SU-DHL-6 (cell line): ENCODE data around the gene ADCY7.

Source experiments
- H2AFZ ChIP-seq: fragments of 200-600 bp; sonication (generic); 2 replicates; pipeline ENCODE4 v1.6.1; 2014; ENCODE audit warnings: low read depth, mild to moderate bottlenecking, moderate library complexity, mixed read lengths, antibody characterized with exemption, low read length; ENCODE audit not compliant: severe bottlenecking
- H3F3A ChIP-seq: fragments of 200-600 bp; shearing (Covaris generic); 2 replicates; pipeline ENCODE4 v1.6.0; 2016; ENCODE audit warnings: antibody characterized with exemption, mild to moderate bottlenecking; ENCODE audit not compliant: insufficient read depth
- H3K27ac ChIP-seq: fragments of 200-600 bp; sonication (generic); 2 replicates; pipeline ENCODE4 v1.5.1; 2016; ENCODE audit warnings: low read depth, mild to moderate bottlenecking, low read length, moderate library complexity, mixed read lengths
- H3K27me3 ChIP-seq: fragments of 200-600 bp; sonication (generic), shearing (Covaris generic); 2 replicates; pipeline ENCODE4 v1.6.0; 2014; ENCODE audit warnings: mild to moderate bottlenecking, low read length
- H3K36me3 ChIP-seq: fragments of 200-600 bp; sonication (generic); 2 replicates; pipeline ENCODE4 v1.6.1; 2014; ENCODE audit warnings: mild to moderate bottlenecking, low read length, mixed read lengths
- H3K4me2 ChIP-seq: fragments of 300-600, 200-600 bp; shearing (Covaris generic), sonication (generic); 2 replicates; pipeline ENCODE4 v1.6.0; 2014; ENCODE audit warnings: low read length, low read depth, mild to moderate bottlenecking; ENCODE audit not compliant: poor library complexity, severe bottlenecking
- H3K4me3 ChIP-seq: fragments of 200-600 bp; sonication (generic); 2 replicates; pipeline ENCODE4 v1.5.1; 2014; ENCODE audit warnings: antibody characterized with exemption, low read length, mild to moderate bottlenecking, mixed read lengths; ENCODE audit not compliant: insufficient read depth, poor library complexity, severe bottlenecking
- H3K79me2 ChIP-seq: fragments of 200-600 bp; sonication (generic); 2 replicates; pipeline ENCODE4 v1.6.1; 2014; ENCODE audit warnings: mild to moderate bottlenecking, low read length, moderate library complexity; ENCODE audit not compliant: insufficient read depth
- H3K9ac ChIP-seq: fragments of 200-600 bp; sonication (generic); 2 replicates; pipeline ENCODE4 v1.7.0; 2014; ENCODE audit warnings: mild to moderate bottlenecking, low read length
- H3K9me2 ChIP-seq: fragments of 200-600 bp; sonication (generic); replicated peaks from 2 replicates; pipeline ENCODE4 v1.6.1; 2014; ENCODE audit warnings: low read length; ENCODE audit not compliant: insufficient read depth
- H3K9me3 ChIP-seq: fragments of 200-600 bp; sonication (generic); 2 replicates; pipeline ENCODE4 v1.6.1; 2014; ENCODE audit warnings: low read length, mixed read lengths; ENCODE audit not compliant: insufficient read depth
- H4K20me1 ChIP-seq: fragments of 200-600 bp; sonication (generic); 2 replicates; pipeline ENCODE4 v1.6.1; 2014; ENCODE audit warnings: low read depth, mild to moderate bottlenecking, antibody characterized with exemption, low read length, moderate library complexity, mixed read lengths
- CTCF ChIP-seq: fragments of 200-600 bp; sonication (generic); IDR thresholded peaks from one replicate; pipeline ENCODE4 v1.5.1; 2017; ENCODE audit warnings: antibody characterized with exemption, mild to moderate bottlenecking, low read length, moderate library complexity; ENCODE audit not compliant: insufficient read depth, poor library complexity, severe bottlenecking
- EZH2phosphoT487 ChIP-seq: fragments of 200-600 bp; sonication (generic), shearing (Covaris generic); conservative IDR thresholded peaks from 2 replicates; pipeline ENCODE4 v1.6.1; 2018; ENCODE audit warnings: mild to moderate bottlenecking, antibody characterized with exemption, low read length, moderate library complexity, mixed read lengths

Gene ADCY7

DNA sequence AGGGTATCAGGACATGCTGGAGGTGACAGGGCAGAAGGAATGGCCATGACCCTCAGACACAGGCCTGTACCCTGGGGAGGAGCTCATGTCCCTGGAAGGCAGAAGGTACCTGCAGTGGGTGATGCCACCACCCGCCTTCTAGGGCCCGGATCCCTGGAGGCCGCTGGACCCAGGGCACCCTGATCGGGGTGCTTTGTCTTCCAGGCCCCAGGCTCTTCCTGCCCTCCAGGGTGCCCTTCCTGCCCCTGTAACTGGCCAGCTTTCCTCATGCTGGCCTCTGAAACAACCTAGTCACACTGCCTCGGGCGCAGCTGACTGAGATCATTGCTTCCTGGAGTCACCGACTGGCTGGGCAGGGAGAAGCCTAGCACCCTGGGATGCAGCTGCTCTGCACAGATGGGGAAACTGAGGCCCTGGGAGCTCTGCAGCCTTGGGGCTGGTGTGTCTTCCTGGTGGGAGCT is 5.8 kb downstream of the ADCY7 start:
- Histone ChIP-seq H3K4me2 (no peak overlapping the region), H3K79me2 (0 out of 2 replicates have a peak, but pooled peaks cover 3% of the 10 kb centered on the region), H3K4me3 (no peak overlapping the region), H3K9ac (no peak overlapping the region), H3K27me3 (no peaks in the 10 kb centered on the region), H3F3A (peaks cover 18% of the 10 kb centered on the region; the same call in 1 of the 2 replicates), H3K36me3 (no peaks in the 10 kb centered on the region), H4K20me1 (no peaks in the 10 kb centered on the region), H3K9me3 (no peaks in the 10 kb centered on the region), H2AFZ (no peak overlapping the region), H3K27ac (no peak overlapping the region), H3K9me2 (no peaks in the 10 kb centered on the region)
- TF ChIP-seq CTCF (no peak), EZH2phosphoT487 (no peak)

DNA sequence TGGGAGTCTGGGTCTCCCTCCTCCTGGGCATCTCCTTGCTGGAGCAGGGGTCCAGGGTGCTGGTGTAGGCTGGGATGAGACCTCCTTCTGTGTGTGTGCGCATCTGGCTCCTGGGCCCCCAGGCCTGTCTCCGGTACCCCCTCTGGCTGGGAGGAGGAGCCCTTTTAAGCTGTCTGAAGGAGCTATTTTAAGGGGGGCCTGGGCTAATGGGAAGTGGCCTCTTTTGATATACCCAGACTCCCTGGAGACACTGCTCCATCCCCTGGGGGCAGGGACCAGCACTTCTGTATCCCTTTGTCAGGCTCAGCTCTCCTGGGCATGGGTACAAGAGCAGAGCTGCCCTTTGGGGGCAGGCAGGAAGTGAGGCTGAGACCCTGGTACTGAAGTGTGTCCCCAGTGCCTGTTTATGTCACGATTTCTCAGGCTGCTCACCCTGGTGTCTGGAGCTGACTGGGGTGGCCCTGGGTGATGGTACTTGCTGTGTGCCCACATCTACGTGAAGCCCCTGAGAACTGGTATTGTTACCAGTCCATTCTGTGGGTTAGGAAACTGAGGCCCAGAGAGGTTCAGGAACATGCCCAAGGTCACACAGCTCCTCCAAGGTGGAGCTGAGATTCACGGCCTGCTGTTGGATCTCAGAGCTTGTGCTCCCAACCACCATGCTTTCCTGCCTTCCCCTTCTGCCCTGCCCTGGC is 6.5 kb downstream of the ADCY7 start:
- Histone ChIP-seq H3K9ac (no peak overlapping the region), H3K27me3 (no peaks in the 10 kb centered on the region), H3K9me2 (no peaks in the 10 kb centered on the region), H3K36me3 (no peaks in the 10 kb centered on the region), H3F3A (peaks cover 20% of the 10 kb centered on the region; the same call in 1 of the 2 replicates), H3K9me3 (no peaks in the 10 kb centered on the region), H3K79me2 (0 out of 2 replicates have a peak, but pooled peaks cover 3% of the 10 kb centered on the region), H3K4me3 (no peak overlapping the region), H4K20me1 (no peaks in the 10 kb centered on the region), H3K4me2 (no peak overlapping the region), H2AFZ (no peak overlapping the region), H3K27ac (peak overlapping the region; percentile 86; the same call in 1 of the 2 replicates)
- TF ChIP-seq EZH2phosphoT487 (no peak), CTCF (no peak)

GRCh38 chr16:50273382-50273690 is 7.0 kb downstream of the ADCY7 start:
- Histone ChIP-seq H3K9me2 (no peaks in the 10 kb centered on the region), H3K4me3 (no peak overlapping the region), H3F3A (peaks cover 20% of the 10 kb centered on the region; the same call in 1 of the 2 replicates), H3K79me2 (0 out of 2 replicates have a peak, but pooled peaks cover 3% of the 10 kb centered on the region), H3K4me2 (no peak overlapping the region), H4K20me1 (no peaks in the 10 kb centered on the region), H3K27me3 (no peaks in the 10 kb centered on the region), H3K36me3 (no peaks in the 10 kb centered on the region), H3K9me3 (no peaks in the 10 kb centered on the region), H3K9ac (no peak overlapping the region), H2AFZ (no peak overlapping the region), H3K27ac (peak overlapping the region; percentile 86)
- no peak for TF ChIP-seq EZH2phosphoT487

GRCh38 chr16:50273888-50274325 is 7.6 kb downstream of the ADCY7 start:
- H3K9me3 ChIP-seq, result no peaks in the 10 kb centered on the region
- H2AFZ ChIP-seq, result no peak overlapping the region
- H3K4me3 ChIP-seq, result peak overlapping the region; percentile 60
- H3K27ac ChIP-seq, result peak overlapping the region; percentile 86
- no peaks in the 10 kb centered on the region for H4K20me1 ChIP-seq
- H3K27me3 ChIP-seq, result no peaks in the 10 kb centered on the region
- 0 out of 2 replicates have a peak, but pooled peaks cover 3% of the 10 kb centered on the region for H3K79me2 ChIP-seq
- peak overlapping the region; percentile 92 for H3K4me2 ChIP-seq
- no peaks in the 10 kb centered on the region for H3K9me2 ChIP-seq
- H3F3A ChIP-seq, result peaks cover 20% of the 10 kb centered on the region; the same call in 1 of the 2 replicates
- peak overlapping the region; percentile 74 for H3K9ac ChIP-seq
- TF ChIP-seq CTCF, result no peak
- no peak for TF ChIP-seq EZH2phosphoT487
- no peaks in the 10 kb centered on the region for H3K36me3 ChIP-seq
